ENCODE data around the gene TIPARP.

- TF ChIP-seq POLR2AphosphoS5 (IDR thresholded peaks at IDR 0.05; ENCODE audit: low read depth) = no peak
- TF ChIP-seq CTCF (conservative IDR thresholded peaks at IDR 0.05; ENCODE audit: low read depth in 2 of 2) = no peak
- TF ChIP-seq CREB1 (CRISPR knock-in tag; IDR thresholded peaks at IDR 0.05; ENCODE audit: low read depth) = no peak
- no peak for TF ChIP-seq REST (IDR thresholded peaks at IDR 0.05; ENCODE audit: unreplicated experiment)
- TF ChIP-seq EZH2phosphoT487 (IDR thresholded peaks at IDR 0.05; ENCODE audit: unreplicated experiment) = no peak
- TF ChIP-seq STAT1 (IDR thresholded peaks at IDR 0.05; ENCODE audit: unreplicated experiment) = no peak
- no peak for TF ChIP-seq ETS1 (IDR thresholded peaks at IDR 0.05)
- no peak for TF ChIP-seq EZH2 (IDR thresholded peaks at IDR 0.05; ENCODE audit: low read depth, unreplicated experiment)
- TF ChIP-seq ZNF331 (CRISPR knock-in tag; IDR thresholded peaks at IDR 0.05; ENCODE audit: low read depth) = no peak
- no peak for TF ChIP-seq NANOG (IDR thresholded peaks at IDR 0.05; ENCODE audit: borderline replicate concordance)
These were observed 26.3 kb upstream of the TIPARP start for GRCh38 chr3:156648086-156648485.

All from GM23338 (cell line).